Measurements from ENCODE around the gene PDZD7.

GRCh38 chr10:100976906-100977305 lies 54.0 kb downstream of the PDZD7 start:
- TF ChIP-seq, protein P1, sequence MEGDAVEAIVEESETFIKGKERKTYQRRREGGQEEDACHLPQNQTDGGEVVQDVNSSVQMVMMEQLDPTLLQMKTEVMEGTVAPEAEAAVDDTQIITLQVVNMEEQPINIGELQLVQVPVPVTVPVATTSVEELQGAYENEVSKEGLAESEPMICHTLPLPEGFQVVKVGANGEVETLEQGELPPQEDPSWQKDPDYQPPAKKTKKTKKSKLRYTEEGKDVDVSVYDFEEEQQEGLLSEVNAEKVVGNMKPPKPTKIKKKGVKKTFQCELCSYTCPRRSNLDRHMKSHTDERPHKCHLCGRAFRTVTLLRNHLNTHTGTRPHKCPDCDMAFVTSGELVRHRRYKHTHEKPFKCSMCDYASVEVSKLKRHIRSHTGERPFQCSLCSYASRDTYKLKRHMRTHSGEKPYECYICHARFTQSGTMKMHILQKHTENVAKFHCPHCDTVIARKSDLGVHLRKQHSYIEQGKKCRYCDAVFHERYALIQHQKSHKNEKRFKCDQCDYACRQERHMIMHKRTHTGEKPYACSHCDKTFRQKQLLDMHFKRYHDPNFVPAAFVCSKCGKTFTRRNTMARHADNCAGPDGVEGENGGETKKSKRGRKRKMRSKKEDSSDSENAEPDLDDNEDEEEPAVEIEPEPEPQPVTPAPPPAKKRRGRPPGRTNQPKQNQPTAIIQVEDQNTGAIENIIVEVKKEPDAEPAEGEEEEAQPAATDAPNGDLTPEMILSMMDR (IDR thresholded peaks at IDR 0.05; ENCODE audit: low read length), result no peak
- no peak for TF ChIP-seq EZH2phosphoT487 (IDR thresholded peaks at IDR 0.05; ENCODE audit: low read length)
- TF ChIP-seq EZH2 (optimal IDR thresholded peaks at IDR 0.05; ENCODE audit: low read depth, low read length), result no peak
